Right ventricle myocardium inferior (tissue), 1 donor: ENCODE results near the gene TASOR. TPM values are rescaled to one million over a fixed set of nuclear protein-coding genes. Genes with fewer than 3 reads are reported as not detected.
"Not testable (repeated sequence)": the region's sequence is repeated elsewhere in the genome, so short reads cannot be mapped to it uniquely, and the experiment has no call there.

ENCODE experiments used
- ATAC-seq: fragments of 200-7000 bp; cut with Tn5 transposase; one replicate; pipeline ENCODE4 v1.9.1; 2020; ENCODE audit warnings: mild to moderate bottlenecking, moderate library complexity
- DNase-seq: peaks from one replicate; pipeline ENCODE4 v3.0.0; 2021; ENCODE audit errors: missing footprints
- intact Hi-C: fragments of 100-400 bp; cut with DNase I; formaldehyde crosslinking; loops from one replicate; pipeline ENCODE4 v1.11.0; 2022
- long read RNA-seq: library from polyadenylated mRNA; unstranded; transcript quantifications from one replicate; pipeline ENCODE4 v2.0.0, GENCODE V29; 2021
- total RNA-seq: library from RNA; stranded (reverse); fragmentation: NEBNext Ultra II Directional; extraction: Animal tissue kit (Norgen Biotek cat#: 25700); gene quantifications from one replicate; pipeline ENCODE4 v1.2.1, GENCODE V29; 2021
- donor health status: DM: no; HTN: yes; CAD: no; lungs with severe emphysema.

TASOR gene
- 25.1 TPM for total RNA-seq
- long read RNA-seq, full-length matches to known transcripts = 1 of 4 reads
- long read RNA-seq, partial matches to known transcripts = 1 of 4 reads
- long read RNA-seq, other reads (novel, unspliced or antisense) = 2 of 4 reads

GRCh38 chr3:56683122-56683817, at the start of gene TASOR:
TASOR (minus strand) TSS chr3:56683265; CDS start chr3:56683006, 259 bp downstream.
- intact Hi-C loops = loop anchor here (10.0 kb wide), 1 partner anchor 472 kb away; no protein-coding TSS in a partner anchor
- ATAC-seq = peak; percentile 97
- DNase-seq = peak; percentile 92

- intact Hi-C loops = no loop called here
- ATAC-seq = no peak
Observed at GRCh38 chr3:56732109-56732508, 49.0 kb upstream of the TASOR start.

GRCh38 chr3:56725175-56725574, 42.1 kb upstream of the TASOR start:
- intact Hi-C loops = no loop called here
- DNase-seq (no peak), ATAC-seq (no peak)

More at GRCh38 chr3:56732109-56732508, 49.0 kb upstream of the TASOR start:
- no peak for DNase-seq

GRCh38 chr3:56724676-56725075, 41.6 kb upstream of the TASOR start:
- no peak for DNase-seq
- intact Hi-C loops = no loop called here
- no peak for ATAC-seq

GRCh38 chr3:56720849-56721248, 37.8 kb upstream of the TASOR start:
- intact Hi-C loops = no loop called here
- ATAC-seq = no peak
- no peak for DNase-seq

GRCh38 chr3:56718809-56719208, 35.7 kb upstream of the TASOR start:
- intact Hi-C loops, DNase-seq, ATAC-seq: not testable (repeated sequence)

GRCh38 chr3:56711344-56711743, 28.3 kb upstream of the TASOR start:
- ATAC-seq (no peak), DNase-seq (no peak)
- intact Hi-C loops = no loop called here

- ATAC-seq, DNase-seq, intact Hi-C loops: not testable (repeated sequence)
Observed at GRCh38 chr3:56707412-56707811, 24.3 kb upstream of the TASOR start.

GRCh38 chr3:56706629-56707028, 23.6 kb upstream of the TASOR start:
- intact Hi-C loops = no loop called here
- DNase-seq = no peak
- ATAC-seq = no peak

GRCh38 chr3:56704706-56705105, 21.6 kb upstream of the TASOR start:
- intact Hi-C loops = no loop called here
- no peak for ATAC-seq
- no peak for DNase-seq

- DNase-seq = no peak
- ATAC-seq = peak; percentile 74
- intact Hi-C loops = loop anchor here (1.0 kb wide), 2 partner anchors 99 to 287 kb away; partner anchors contain the start of gene ARHGEF3
Observed at GRCh38 chr3:56702490-56703315, 19.6 kb upstream of the TASOR start.

- DNase-seq (no peak), ATAC-seq (no peak)
- intact Hi-C loops = no loop called here
Observed at GRCh38 chr3:56700151-56700550, 17.1 kb upstream of the TASOR start.

GRCh38 chr3:56694867-56695683, 12.0 kb upstream of the TASOR start:
- ATAC-seq = no peak
- DNase-seq = no peak
- intact Hi-C loops = no loop called here

- intact Hi-C loops = no loop called here
- ATAC-seq = peak; percentile 71
- no peak for DNase-seq
Observed at GRCh38 chr3:56693750-56694149, 10.7 kb upstream of the TASOR start.

- DNase-seq, intact Hi-C loops, ATAC-seq: not testable (repeated sequence)
Observed at GRCh38 chr3:56692520-56693433, 9.7 kb upstream of the TASOR start.

GRCh38 chr3:56692001-56692365, 8.9 kb upstream of the TASOR start:
- intact Hi-C loops = not testable (repeated sequence)

GRCh38 chr3:56691165-56692000, 8.3 kb upstream of the TASOR start:
- no peak for ATAC-seq
- DNase-seq = no peak
- intact Hi-C loops = no loop called here

More at GRCh38 chr3:56692001-56692365, 8.9 kb upstream of the TASOR start:
- not testable (repeated sequence) for DNase-seq, ATAC-seq
